Activated gamma-delta T cell treated with Interleukin-2 at 50 U/mL for 16 hours (primary cell): ENCODE measurements around the gene CYP46A1.
A peak's percentile ranks its signal among the peaks of the same experiment; 100 is the strongest.

Source experiments
- DNase-seq: peaks from one replicate; pipeline ENCODE4 v3.0.0-alpha.2; 2020

The CYP46A1 gene

GRCh38 chr14:99674776-99675381 is 9.2 kb upstream of the CYP46A1 start:
- DNase-seq: no peak

DNA sequence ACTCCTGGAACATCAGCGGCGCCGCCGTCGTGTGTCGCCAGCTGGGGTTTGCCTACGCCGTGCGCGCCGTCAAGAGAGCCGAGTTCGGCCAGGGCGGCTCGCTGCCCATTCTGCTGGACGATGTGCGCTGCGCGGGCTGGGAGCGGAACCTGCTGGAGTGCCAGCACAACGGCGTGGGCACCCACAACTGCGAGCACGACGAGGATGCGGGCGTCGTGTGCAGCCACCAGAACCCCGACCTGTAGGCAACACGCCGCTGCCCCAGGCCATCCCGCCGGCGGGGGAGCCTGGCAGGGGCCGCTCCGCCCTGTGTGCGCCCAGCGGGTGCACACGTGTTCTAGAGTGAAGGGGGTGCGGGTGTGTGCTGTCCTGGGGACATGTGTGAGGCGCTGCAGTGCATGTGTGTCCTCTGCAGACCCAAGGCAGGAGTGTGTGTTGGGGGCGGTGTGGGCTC is 8.7 kb upstream of the CYP46A1 start:
- DNase-seq: no peak

DNA sequence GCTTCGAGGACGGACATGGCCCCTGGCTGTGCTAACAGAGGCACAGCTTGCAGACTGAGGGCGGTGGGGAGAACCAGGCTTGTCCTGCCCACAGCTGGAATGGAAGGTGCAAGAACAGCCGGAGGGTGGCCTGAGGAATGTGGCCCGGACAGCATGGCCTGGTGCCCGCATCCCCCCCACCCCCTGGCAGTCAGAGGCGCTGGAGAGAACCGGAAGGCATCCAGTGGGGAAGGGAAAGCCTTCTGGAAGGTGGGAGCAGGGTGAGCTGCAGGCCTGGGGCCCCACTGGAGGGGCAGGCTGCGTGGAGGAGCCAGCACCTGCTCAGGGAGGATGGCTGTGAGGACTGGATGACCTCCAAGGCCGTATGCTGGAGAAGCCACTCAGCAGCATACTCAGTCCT is 8.1 kb upstream of the CYP46A1 start:
- no peak for DNase-seq

DNA sequence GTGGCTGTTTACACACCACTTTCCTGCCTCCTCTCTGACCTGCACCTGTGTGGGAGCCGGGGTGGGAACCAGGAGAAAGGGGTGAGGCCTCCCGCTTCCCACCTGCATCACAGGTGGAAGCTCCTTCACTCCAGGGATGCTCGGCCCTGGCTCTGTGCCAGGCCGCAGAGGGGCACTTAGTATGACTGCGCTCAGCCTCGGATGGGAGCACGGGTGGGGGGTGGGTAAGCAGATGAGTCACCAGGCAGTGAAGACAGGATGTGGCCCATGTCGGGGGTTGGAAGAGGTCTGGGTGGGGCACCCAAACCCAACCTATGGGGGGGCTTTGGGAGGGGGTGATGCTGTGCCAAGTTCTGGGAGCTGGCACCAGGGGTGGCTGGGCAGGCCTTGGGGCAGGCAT is 7.4 kb upstream of the CYP46A1 start:
- DNase-seq: peak; percentile 29

DNA sequence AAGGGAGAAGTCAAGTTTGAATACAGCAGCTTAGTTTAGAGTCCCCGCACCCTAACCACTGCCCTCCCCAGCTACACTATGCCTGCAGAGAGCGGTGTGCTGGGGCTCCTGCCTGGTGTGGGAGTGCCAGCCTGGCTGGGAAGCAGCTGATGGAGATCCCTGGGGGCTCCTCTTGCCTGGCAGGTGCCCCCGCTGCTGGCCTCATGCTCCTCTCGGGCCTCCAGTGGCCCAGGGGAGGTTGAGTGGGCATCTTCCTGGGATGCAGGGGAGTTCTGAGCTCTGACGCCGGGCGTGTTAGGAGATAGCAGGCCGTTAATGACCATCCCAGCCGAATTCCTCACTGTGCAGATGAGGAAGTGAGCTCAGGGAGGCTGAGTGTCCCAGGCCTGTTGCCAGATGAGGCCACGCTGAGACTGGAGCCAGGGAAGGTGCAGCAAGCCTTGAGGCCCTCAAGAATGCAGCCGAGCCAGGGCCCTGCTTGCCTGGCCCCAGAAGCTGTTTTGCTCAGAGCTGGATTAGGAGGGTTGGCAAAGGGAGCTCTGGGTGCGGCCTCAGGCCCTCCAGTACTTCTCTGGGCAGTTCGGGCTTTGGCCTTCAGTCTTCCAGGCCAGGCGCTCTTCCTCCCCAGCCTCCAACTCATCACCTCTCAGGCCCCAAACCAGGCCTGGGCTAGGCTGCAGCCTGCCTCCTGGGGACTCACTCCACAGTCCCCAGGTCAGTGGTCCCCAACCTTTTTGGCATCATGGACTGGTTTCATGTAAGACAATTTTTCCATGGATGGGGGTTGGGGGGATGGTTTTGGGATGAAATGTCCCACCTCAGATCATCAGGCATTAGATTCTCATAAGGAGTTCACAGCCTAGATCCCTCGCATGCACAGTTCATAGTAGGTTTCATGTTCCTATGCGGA is 6.6 kb upstream of the CYP46A1 start:
- DNase-seq: no peak

- no peak for DNase-seq
Measured at GRCh38 chr14:99678198-99678597, 5.9 kb upstream of the CYP46A1 start.

DNA sequence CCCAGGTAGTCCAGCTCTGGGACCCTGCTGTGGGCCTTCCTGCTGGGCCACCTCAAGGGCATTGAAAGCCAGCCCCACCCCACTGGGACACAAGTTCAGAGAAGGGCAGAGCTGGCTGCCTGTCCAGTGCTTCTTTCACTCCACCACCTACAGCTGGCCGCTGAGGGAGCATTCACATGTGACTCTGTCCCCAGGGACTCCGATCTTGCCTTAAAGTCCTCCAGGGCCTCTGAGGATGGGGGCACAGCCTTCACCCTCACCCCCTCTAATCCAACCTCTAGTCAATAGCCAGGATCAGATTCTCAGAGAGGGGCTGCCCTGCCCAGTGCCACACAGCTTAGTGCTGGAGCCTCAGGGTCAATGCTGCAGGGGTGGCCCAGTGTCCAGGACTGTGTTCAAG is 5.0 kb upstream of the CYP46A1 start:
- no peak for DNase-seq

GRCh38 chr14:99679543-99679942 is 4.6 kb upstream of the CYP46A1 start:
- no peak for DNase-seq

DNA sequence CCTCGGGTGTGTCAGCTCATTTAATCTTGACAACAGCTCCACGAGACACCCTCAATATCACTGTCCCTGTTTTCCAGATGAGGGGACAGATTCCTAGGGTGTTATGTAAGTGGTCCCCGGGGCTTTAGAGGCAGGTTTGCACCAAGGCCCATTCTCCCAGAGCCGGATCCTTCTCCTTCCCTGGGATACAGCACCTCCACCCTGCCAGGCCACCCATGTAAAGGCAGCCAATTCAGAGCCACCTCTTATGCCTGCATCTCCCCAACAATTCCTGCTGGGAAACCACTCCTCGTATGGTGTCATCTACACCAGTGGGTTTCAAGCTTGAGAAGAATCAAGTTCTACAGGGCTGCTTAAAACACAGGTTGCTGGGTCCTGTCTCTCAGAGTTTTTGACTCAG is 4.1 kb upstream of the CYP46A1 start:
- DNase-seq: no peak

GRCh38 chr14:99681101-99681831 is 2.8 kb upstream of the CYP46A1 start:
- no peak for DNase-seq

DNA sequence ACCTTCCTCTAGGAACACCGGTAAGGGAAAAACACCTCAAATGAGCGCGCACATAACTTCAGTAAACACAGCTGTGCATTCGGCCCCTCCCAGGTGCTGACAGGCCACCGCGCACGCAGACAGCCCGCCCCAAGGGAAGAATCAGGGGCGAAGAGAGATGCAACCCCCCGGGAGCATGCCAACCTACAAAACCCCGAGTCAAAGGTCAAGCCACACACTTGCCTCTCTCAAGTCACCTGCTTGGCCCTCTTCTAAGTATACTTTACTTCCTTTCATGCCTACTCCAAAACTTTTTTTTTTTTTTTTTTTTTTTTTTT is 2.3 kb upstream of the CYP46A1 start:
- no peak for DNase-seq

DNA sequence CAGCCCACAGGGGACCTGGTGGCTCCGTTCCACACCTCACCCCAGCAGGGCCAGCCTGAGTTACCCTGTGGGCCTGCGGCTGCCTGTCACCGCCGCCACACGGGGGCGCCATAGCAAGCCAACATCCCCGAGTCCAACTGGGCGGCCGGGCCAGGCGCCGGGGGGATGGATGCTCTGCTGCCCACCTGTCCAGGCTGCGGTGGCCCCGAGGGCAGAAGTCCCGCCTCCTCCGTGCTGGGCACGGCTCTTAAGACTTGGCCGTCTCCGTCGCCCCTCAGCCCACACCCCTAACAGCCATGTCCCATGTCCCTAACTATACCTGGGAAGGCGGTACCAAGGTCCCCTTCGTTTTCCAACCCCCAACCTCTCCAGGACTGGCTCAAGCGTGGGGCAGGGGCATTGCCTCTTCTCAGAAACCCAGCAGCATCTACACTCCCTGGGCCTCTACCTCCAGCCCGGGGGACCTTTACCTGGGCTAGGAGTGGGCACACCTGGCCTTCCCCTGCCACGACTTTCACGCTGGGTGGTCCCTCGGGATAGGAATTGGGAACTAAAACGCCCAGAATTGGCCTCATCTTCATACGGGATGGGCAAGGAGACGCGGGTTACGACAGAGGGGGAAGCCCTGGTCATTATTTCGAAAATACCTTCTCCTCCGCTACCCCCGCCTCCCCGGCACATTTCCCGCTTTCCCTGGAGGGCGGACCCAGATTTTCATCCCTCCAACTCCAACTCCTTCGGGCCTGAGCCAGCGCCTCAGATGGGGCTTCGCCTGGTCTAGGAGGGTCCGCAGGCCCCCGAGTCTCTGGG is 1.1 kb upstream of the CYP46A1 start:
- peak; percentile 83 for DNase-seq

DNA sequence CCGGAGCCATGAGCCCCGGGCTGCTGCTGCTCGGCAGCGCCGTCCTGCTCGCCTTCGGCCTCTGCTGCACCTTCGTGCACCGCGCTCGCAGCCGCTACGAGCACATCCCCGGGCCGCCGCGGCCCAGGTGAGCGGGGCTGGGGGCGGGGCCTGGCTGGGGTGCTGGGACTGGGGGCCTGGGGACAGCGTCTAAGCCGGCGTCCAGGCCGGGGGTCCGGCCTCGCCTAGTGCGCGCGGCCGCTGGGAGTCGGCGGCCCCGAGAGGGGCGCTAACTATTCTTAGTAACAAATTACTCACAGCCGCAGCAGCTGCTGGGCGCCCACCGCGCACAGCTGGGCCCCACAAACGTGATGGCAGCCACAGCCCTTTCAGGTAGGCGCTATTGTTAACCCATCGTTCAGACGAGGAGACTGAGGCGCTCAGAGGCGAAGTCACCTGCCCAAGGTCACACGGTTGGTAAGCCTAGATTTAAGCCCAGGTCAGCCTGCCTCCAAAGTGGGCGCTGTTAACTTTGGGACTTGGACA is 374 bp downstream of the CYP46A1 start:
- no peak for DNase-seq

- no peak for DNase-seq
Measured at GRCh38 chr14:99685151-99685591, 1.1 kb downstream of the CYP46A1 start.

- DNase-seq: no peak
Measured at GRCh38 chr14:99685596-99685995, 1.5 kb downstream of the CYP46A1 start.

DNA sequence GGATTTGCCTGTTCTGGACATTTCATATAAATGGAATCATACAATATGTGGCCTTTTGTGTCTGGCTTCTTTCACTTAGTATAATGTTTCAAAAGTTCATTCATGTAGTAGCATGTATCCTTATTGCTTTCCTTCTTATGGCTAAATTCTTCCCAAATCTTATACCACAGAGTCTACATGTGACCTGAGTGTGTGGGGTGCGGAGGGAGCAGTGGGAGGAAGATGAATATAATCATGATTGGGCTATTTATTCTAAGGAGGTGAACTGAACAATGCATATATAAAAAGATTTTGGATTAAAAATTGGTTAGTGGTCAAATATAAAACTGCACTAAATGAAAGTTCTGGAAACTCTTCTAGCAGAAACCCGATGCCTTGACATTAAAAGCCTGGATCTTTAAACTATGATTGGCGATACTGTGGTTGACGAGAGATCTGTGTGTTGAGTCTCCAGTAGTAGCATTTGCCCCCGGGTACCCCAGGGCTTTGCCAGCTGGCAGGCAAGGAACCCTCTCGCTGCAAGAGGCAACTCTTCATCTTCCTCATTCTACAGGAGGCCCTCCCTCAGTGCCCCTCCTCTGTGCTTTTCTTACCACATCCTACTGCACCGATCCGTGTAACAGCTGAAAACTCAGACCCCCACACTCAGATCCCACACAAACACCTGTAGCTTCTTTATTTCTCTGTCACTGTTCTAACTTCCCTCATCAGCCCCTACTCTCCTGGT is 2.6 kb downstream of the CYP46A1 start:
- DNase-seq: no peak

GRCh38 chr14:99687284-99688209 is 3.4 kb downstream of the CYP46A1 start:
- DNase-seq: peak; percentile 22

GRCh38 chr14:99688210-99688581 is 4.1 kb downstream of the CYP46A1 start:
- no peak for DNase-seq

GRCh38 chr14:99688629-99689028 is 4.5 kb downstream of the CYP46A1 start:
- DNase-seq: no peak

DNA sequence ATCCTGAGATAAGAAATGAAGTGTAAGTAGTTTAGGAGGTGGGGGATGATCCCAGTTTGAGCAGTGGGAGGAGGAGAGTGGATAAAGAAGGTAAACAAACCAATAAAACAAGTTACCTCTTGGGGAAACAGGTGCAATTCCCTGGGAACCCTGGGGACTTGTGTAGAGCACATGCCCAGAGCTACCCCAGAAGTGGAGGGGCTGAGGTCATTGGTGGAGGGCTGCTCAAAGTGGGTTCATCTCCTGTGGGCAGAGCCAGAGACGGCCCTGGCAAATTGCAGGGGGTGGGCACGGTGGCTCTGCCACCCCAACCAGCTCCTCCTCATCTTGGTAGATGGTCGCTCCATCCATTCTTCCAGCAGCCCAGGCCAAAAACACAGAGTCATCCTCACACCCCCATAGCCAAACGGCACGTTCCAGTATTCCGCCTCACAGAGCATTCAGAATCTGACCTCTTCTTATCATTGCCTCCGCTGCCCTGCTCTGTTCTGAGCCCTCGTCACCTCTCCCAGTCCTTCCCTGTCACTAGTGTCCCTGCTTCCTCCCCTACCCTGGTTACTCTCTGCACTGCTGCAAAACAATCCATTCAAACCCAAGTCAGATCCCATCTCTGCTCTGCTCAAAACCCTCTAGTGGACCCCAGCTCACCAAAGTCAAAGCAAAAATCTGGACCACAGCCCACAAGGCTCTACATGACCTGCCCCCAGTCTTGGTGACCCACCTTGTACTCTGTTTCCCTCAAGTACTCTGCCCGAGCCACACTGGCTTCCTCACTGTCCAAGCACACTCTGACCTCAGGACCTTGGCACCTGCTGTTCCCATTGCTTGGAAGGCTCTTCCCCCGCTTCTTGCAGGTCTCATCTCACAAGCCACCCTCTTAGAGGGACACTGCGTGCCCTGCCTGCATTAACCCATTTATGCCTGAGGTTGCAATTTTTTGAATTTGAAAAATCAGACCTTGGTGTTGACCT is 5.5 kb downstream of the CYP46A1 start:
- DNase-seq: no peak
